Smooth muscle cell (in vitro differentiated cells): Measurements from ENCODE around the gene TRMU. TPM values are rescaled to one million over a fixed set of nuclear protein-coding genes. Genes with fewer than 3 reads are reported as not detected.

Experiments used
- DNase-seq: peaks from one replicate; lab custom pipeline; 2025; ENCODE audit not compliant: unreplicated experiment; lab: John Stamatoyannopoulos, UW
- H2AFZ ChIP-seq: fragments of 200-600 bp; sonication (generic); 2 replicates; pipeline ENCODE4 v1.6.0; 2016; ENCODE audit warnings: antibody characterized with exemption, low read depth, mild to moderate bottlenecking
- H3F3A ChIP-seq: fragments of 200-600 bp; sonication (generic); 2 replicates; pipeline ENCODE4 v1.6.0; 2017; ENCODE audit warnings: antibody characterized with exemption, low read depth
- H3K27ac ChIP-seq: fragments of 200-600 bp; sonication (generic); 2 replicates; pipeline ENCODE4 v1.5.1; 2016; ENCODE audit warnings: low read depth, mild to moderate bottlenecking
- H3K27me3 ChIP-seq: fragments of 200-600 bp; sonication (generic); 2 replicates; pipeline ENCODE4 v1.6.1; 2016; ENCODE audit warnings: low read depth, mild to moderate bottlenecking
- H3K36me3 ChIP-seq: fragments of 200-600 bp; sonication (generic); 2 replicates; pipeline ENCODE4 v1.5.1; 2016; ENCODE audit warnings: low read depth
- H3K4me1 ChIP-seq: fragments of 200-600 bp; sonication (generic); 2 replicates; pipeline ENCODE4 v1.5.1; 2016; ENCODE audit warnings: low read depth
- H3K4me2 ChIP-seq: fragments of 200-600 bp; sonication (generic); 2 replicates; pipeline ENCODE4 v1.6.0; 2016; ENCODE audit warnings: mild to moderate bottlenecking
- H3K4me3 ChIP-seq: fragments of 200-600 bp; sonication (generic); 2 replicates; pipeline ENCODE4 v1.5.1; 2016; ENCODE audit warnings: mild to moderate bottlenecking
- H3K79me2 ChIP-seq: fragments of 200-600 bp; sonication (generic); 2 replicates; pipeline ENCODE4 v1.6.0; 2016; ENCODE audit warnings: low read depth, mild to moderate bottlenecking
- H3K9ac ChIP-seq: fragments of 200-600 bp; sonication (generic); 2 replicates; pipeline ENCODE4 v1.6.0; 2016; ENCODE audit warnings: low read depth
- H3K9me3 ChIP-seq: fragments of 200-600 bp; sonication (generic); replicated peaks from 2 replicates; pipeline ENCODE4 v1.5.1; 2016; ENCODE audit warnings: low read depth
- H4K20me1 ChIP-seq: fragments of 200-600 bp; sonication (generic); 2 replicates; pipeline ENCODE4 v1.6.0; 2016; ENCODE audit warnings: low read depth
- CTCF ChIP-seq: fragments of 200-600 bp; sonication (generic); IDR thresholded peaks from 2 replicates; pipeline ENCODE4 v1.5.1; 2017; ENCODE audit warnings: borderline replicate concordance, mild to moderate bottlenecking, antibody characterized with exemption; ENCODE audit not compliant: insufficient read depth, poor library complexity, severe bottlenecking
- WGBS: methylation state at CpG from one replicate; pipeline ENCODE4 v1.1.7; 2016; ENCODE audit warnings: low lambda C conversion rate; 5-methylcytosine and 5-hydroxymethylcytosine counted together
- polyA plus RNA-seq: library from polyadenylated mRNA; unstranded; fragments of >200 nt; fragmentation: Nextera tagmentation; extraction: Ambion mirVana; gene quantifications from 2 replicates; pipeline ENCODE4 v1.2.1, GENCODE V29; 2016
- total RNA-seq: library from RNA; depleted of rRNA; stranded (reverse); fragments of >200 nt; gene quantifications from 2 replicates; pipeline ENCODE4 v1.2.3, GENCODE V29; 2014

TRMU gene
- total and polyA plus RNA-seq, 2 experiments from 2014 or later: 15.8 to 20.5 TPM

GRCh38 chr22:46382524-46382923, 47.0 kb downstream of the TRMU start:
- WGBS: 98% methylated on average over 15 of the region's 15 CpGs
- no peak for TF ChIP-seq CTCF
- Histone ChIP-seq H3K4me2 (no peak overlapping the region), H3F3A (no peaks in the 10 kb centered on the region), H3K27me3 (no peaks in the 10 kb centered on the region), H4K20me1 (no peaks in the 10 kb centered on the region), H3K27ac (no peak overlapping the region), H3K9ac (no peak overlapping the region), H3K4me3 (no peak overlapping the region), H3K36me3 (no peaks in the 10 kb centered on the region), H2AFZ (no peak overlapping the region), H3K4me1 (peaks cover 14% of the 10 kb centered on the region), H3K9me3 (no peaks in the 10 kb centered on the region), H3K79me2 (no peaks in the 10 kb centered on the region)
- no peak for DNase-seq

- H3F3A ChIP-seq: no peaks in the 10 kb centered on the region
- H3K4me2 ChIP-seq: no peak overlapping the region
- H3K27me3 ChIP-seq: no peaks in the 10 kb centered on the region
- H3K36me3 ChIP-seq: no peaks in the 10 kb centered on the region
- H3K9ac ChIP-seq: no peak overlapping the region
- H3K9me3 ChIP-seq: no peaks in the 10 kb centered on the region
- H3K4me3 ChIP-seq: no peak overlapping the region
- no peaks in the 10 kb centered on the region for H4K20me1 ChIP-seq
- no peaks in the 10 kb centered on the region for H3K79me2 ChIP-seq
- no peak overlapping the region for H2AFZ ChIP-seq
- TF ChIP-seq CTCF: peak; percentile 14
- H3K27ac ChIP-seq: no peak overlapping the region
- no peak for DNase-seq
- 93% methylated on average over 27 of the region's 27 CpGs for WGBS
- H3K4me1 ChIP-seq: no peaks in the 10 kb centered on the region
Observed at GRCh38 chr22:46386312-46386711, 50.8 kb downstream of the TRMU start.

GRCh38 chr22:46387748-46388147, 52.2 kb downstream of the TRMU start:
- Histone ChIP-seq H4K20me1 (no peaks in the 10 kb centered on the region), H3K4me2 (no peak overlapping the region), H3K79me2 (no peaks in the 10 kb centered on the region), H3F3A (no peaks in the 10 kb centered on the region), H3K4me1 (no peaks in the 10 kb centered on the region), H3K27me3 (no peaks in the 10 kb centered on the region), H3K9ac (no peak overlapping the region), H2AFZ (no peak overlapping the region), H3K9me3 (no peaks in the 10 kb centered on the region), H3K36me3 (no peaks in the 10 kb centered on the region), H3K4me3 (no peak overlapping the region), H3K27ac (no peak overlapping the region)
- WGBS: 96% methylated on average over 11 of the region's 11 CpGs
- no peak for TF ChIP-seq CTCF
- no peak for DNase-seq

GRCh38 chr22:46388647-46389046, 53.1 kb downstream of the TRMU start:
- no peak overlapping the region for H3K27ac ChIP-seq
- no peaks in the 10 kb centered on the region for H3K36me3 ChIP-seq
- H3K4me2 ChIP-seq: no peak overlapping the region
- H3F3A ChIP-seq: no peaks in the 10 kb centered on the region
- no peak for TF ChIP-seq CTCF
- no peak overlapping the region for H3K9ac ChIP-seq
- WGBS: 96% methylated on average over 10 of the region's 10 CpGs
- H2AFZ ChIP-seq: no peak overlapping the region
- H3K4me3 ChIP-seq: no peak overlapping the region
- no peaks in the 10 kb centered on the region for H3K9me3 ChIP-seq
- H3K79me2 ChIP-seq: no peaks in the 10 kb centered on the region
- no peaks in the 10 kb centered on the region for H3K4me1 ChIP-seq
- no peak for DNase-seq
- H3K27me3 ChIP-seq: no peaks in the 10 kb centered on the region
- no peaks in the 10 kb centered on the region for H4K20me1 ChIP-seq
